Measurements from ENCODE around the gene PLA2G2F. TPM values are rescaled to one million over a fixed set of nuclear protein-coding genes. Genes with fewer than 3 reads are reported as not detected.

PLA2G2F gene
- total and polyA plus RNA-seq, 10 of the 15 experiments (the other 5 are each of a cell fraction or from before 2014, with no cell fraction given) = 0.03 TPM; not detected in 9

DNA sequence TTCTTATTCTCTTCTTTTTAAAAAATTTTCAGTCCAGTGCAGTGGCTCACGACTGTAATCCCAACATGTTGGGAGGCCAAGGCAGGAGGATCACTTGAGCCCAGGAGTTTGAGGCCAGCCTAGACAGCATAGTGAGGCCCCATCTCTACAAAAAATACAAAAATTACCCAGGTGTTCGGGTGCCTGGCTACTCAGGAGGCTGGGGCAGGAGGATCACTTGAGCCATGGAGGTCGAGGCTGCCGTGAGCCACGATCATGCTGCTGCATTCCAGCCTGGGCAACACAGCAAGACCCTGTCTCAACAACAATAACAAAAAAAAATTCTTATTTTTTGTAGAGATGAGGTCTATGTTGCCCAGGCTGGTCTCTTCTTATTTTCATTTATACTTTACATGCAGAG is 27.7 kb upstream of the PLA2G2F start:
- WGBS (ENCODE audit: insufficient coverage, insufficient replicate concordance, low lambda C conversion rate, missing lambda C conversion rate) = 62% methylated on average over 5 of the region's 5 CpGs
- no TSS peak for BruUV-seq (replicated peaks)
- intact Hi-C loops (cut with micrococcal nuclease; ENCODE audit: unreplicated experiment) = no loop called here
- no peaks in the 10 kb centered on the region; the same call in 1 of the 2 replicates for H3K4me1 ChIP-seq (ENCODE audit: control insufficient read depth, insufficient read depth, low read length)
- no peaks in the 10 kb centered on the region for H3K36me3 ChIP-seq (ENCODE audit: control insufficient read depth in 2 of 2, insufficient read depth in 2 of 2, low read length in 1 of 2)
- H3K79me2 ChIP-seq (ENCODE audit: control insufficient read depth, insufficient read depth, low read length) = no peaks in the 10 kb centered on the region
- H3K27me3 ChIP-seq (replicated peaks in 1 of 2; ENCODE audit: control insufficient read depth in 2 of 2, insufficient read depth in 2 of 2, low read length in 1 of 2) = no peaks in the 10 kb centered on the region
- TF ChIP-seq WRNIP1 (IDR thresholded peaks at IDR 0.05; ENCODE audit: borderline replicate concordance, low read depth, low read length) = no peak
- no peak for TF ChIP-seq ZBTB33 (IDR thresholded peaks at IDR 0.05)
- no peak for TF ChIP-seq ZZZ3 (IDR thresholded peaks at IDR 0.05; ENCODE audit: control insufficient read depth, insufficient read length, low read depth)
- TF ChIP-seq CHD1 (IDR thresholded peaks at IDR 0.05; ENCODE audit: low read depth, low read length) = no peak
- no peak for TF ChIP-seq ATF7 (IDR thresholded peaks at IDR 0.05; ENCODE audit: low read depth)
- TF ChIP-seq SMAD1 (IDR thresholded peaks at IDR 0.05; ENCODE audit: low read depth, partially characterized antibody) = no peak
- no peak for TF ChIP-seq E4F1 (IDR thresholded peaks at IDR 0.05; ENCODE audit: borderline replicate concordance, partially characterized antibody)
- no peak for TF ChIP-seq IRF3 (IDR thresholded peaks at IDR 0.05)
- in situ Hi-C loops (cut with MboI) = no loop called here
- ChIA-PET CTCF (interaction anchor here (1.1 to 1.3 kb wide), 3 partner anchors 10 to 40 kb away, joined by 3 to 4 read pairs (median 4); no protein-coding TSS in a partner anchor), RAD21 (ENCODE audit: unreplicated experiment) (no interaction called here), POLR2A (no interaction called here), SMC1A (ENCODE audit: uncharacterized antibody, unreplicated experiment) (no interaction called here)
- no peak for DNase-seq (ENCODE audit: low read depth, low spot score)
- no peak overlapping the region for H3K4me2 ChIP-seq (ENCODE audit: control insufficient read depth, insufficient read depth)
- FAIRE-seq = no peak
- H3K9me3 ChIP-seq (replicated peaks; ENCODE audit: control insufficient read depth, insufficient read depth, low read length) = no peaks in the 10 kb centered on the region
- no peak overlapping the region for H3K27ac ChIP-seq (ENCODE audit: control insufficient read depth, insufficient read depth)
- H3K9ac ChIP-seq (ENCODE audit: control insufficient read depth, insufficient read depth, low read length) = no peak overlapping the region
- no peak overlapping the region for H3K4me3 ChIP-seq
- H2AFZ ChIP-seq (ENCODE audit: control insufficient read depth, low read depth, low read length) = no peak overlapping the region
- no peak for ATAC-seq
- H4K20me1 ChIP-seq (ENCODE audit: control insufficient read depth, insufficient read depth) = no peaks in the 10 kb centered on the region

Measured in GM12878 (cell line).